HG03060 (cell line): ENCODE data around the gene DDIT3.
A peak's percentile ranks its signal among the peaks of the same experiment; 100 is the strongest.

Experiments used
- ATAC-seq: cut with Tn5 transposase; IDR thresholded peaks from one replicate; pipeline ENCODE4 v1.9.1; 2021; ENCODE audit warnings: low read depth, moderate number of reproducible peaks; ENCODE audit not compliant: unreplicated experiment

Gene DDIT3

DNA sequence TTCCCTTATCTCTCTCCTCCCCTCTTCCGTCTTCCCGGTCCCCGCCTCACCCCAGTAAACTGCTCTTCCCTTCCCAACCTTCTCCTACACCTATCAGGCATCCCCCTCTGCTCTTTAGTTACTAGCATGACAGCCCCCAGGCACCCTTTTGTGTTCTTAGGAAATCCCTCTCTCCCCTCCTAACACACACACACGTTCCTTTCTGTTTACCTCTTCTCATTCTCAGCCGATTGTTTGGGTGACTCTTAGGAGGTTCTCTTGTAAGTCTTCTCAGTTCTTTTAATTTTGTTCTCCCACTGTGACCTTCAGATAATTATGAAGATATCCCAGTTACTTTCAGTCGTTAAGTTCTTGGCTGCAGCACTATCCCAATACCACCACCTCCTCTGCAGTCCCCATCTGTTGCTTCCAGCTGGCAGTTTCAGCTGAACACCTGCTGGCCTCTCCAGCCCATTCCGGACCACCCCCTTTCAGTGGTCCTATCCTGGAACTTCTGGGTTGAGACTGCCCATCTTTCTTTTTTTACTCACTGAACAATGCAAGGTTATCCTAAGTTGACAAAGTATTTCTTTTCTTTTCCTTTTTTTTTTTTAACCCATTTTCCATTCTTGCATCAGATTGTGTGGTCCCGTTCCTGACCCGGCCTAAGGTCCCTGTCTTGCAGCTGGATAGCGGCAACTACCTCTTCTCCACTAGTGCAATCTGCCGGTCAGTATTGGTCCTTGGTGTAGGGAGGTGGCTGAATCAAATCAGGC is 31.7 kb downstream of the DDIT3 start:
- ATAC-seq = no peak

DNA sequence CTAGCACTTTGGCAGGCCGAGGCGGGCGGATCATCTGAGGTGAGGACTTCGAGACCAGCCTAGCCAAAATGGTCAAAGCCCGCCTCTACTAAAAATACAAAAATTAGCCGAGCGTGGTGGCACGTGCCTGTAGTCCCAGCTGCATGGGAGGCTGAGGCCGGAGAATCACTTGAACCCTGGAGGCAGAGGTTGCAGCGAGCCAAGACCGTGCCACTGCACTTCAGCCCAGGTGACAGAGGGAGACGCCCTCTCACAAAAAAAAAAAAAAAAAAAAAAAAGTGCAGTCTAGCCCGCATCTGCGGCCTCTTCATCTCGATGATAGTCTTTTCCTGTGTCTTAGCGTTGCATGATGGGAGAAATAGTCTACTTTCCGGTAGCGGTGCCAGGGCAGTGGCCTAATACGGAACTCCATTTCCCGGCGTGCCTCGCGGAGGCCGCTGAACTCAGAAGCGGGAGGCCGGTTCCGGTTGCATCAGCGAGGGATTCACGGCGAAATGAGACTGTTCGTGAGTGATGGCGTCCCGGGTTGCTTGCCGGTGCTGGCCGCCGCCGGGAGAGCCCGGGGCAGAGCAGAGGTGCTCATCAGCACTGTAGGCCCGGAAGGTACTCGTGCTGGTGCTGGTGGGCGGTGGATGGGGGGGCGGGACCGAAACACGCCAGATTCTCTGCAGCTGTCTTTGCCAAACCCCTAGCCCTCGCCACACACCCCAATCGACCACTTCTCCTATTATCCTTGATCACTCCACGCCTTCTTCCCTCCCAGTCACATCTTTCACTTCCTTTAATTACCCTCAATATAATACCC is 32.5 kb downstream of the DDIT3 start, which contains the start of gene MARS1:
Gene MARS1, plus strand, starts transcription at position 472 of the 805 bp plus-strand sequence. Its CDS starts 23 bp downstream, at position 495.
- ATAC-seq = peak; percentile 97

DNA sequence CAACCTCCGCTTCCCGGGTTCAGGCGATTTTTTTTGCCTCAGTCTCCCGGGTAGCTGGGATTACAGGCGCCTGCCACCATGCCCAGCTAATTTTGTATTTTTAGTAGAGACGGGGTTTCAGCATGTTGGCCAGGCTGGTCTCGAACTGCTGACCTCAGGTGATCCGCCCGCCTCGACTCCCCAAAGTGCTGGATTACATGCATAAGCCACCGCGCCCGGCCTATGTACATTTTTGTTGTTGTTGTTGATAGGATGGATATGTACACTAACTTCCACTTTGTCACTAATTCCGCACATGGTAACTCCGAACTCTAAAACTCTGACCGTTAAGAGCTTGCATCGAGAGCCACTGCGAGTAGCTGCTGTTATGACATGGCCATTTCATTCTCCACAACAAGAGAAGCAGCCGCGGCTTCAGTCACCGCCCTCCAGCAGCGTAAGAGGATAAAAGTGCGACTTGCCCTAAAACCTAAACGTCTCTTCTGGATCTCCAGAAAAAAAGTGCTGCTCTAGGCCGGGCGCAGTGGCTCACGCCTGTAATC is 33.2 kb downstream of the DDIT3 start:
- ATAC-seq = no peak

DNA sequence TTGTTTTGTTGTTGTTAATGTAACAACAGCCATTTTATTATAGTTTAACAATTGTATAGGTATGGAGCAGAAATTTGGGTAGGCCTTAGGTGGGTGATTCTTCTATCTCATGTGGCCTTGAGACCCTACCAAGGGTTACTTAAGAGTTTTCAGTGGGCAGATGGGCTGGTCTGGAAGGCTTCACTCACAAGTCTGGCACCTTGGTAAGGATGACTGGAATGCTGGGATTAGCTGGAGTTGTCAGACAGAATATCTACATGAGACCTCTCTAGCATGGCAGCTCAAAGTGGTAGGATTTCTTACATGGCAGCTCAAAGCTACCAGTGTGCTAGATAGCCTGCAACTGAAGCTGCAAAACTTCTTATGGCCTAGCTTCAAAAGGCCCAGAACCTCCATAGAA is 34.6 kb downstream of the DDIT3 start:
- ATAC-seq = no peak

DNA sequence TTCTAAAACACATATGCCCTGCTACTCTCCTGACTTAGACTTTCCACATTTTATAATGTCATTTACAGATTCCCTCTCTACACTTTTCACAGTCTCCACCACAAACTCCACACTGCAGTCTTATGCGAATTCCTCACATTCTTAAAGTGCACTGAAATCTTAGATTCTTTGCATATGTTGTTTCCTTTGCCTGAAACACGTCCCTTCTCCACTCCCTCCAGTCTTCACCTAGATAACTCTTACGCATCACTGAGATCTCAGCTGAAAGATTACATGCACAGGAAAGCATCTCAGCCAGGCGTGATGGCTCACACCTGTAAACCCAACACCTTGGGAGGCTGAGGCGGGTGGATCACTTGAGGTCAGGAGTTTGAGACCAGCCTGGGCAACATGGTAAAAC is 36.8 kb downstream of the DDIT3 start:
- ATAC-seq = no peak

DNA sequence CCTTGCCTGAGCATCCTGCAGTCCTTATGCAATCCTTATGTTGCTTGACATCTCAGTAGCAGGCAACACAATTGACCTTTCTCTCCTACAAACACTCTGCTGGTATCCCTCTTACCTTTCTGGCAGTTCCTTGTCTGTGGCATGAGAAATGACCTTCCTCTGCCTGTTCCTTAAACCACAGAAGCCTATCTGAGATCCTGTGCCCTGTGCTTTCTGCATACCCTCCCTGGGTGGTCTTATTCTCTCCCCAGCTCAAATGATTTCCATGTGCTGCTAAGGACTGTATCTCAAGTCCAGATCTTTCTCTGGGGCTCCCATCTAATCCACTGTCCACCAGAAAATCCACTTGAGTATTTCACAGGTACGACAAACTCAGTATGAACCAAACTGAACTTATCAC is 38.6 kb downstream of the DDIT3 start:
- no peak for ATAC-seq

DNA sequence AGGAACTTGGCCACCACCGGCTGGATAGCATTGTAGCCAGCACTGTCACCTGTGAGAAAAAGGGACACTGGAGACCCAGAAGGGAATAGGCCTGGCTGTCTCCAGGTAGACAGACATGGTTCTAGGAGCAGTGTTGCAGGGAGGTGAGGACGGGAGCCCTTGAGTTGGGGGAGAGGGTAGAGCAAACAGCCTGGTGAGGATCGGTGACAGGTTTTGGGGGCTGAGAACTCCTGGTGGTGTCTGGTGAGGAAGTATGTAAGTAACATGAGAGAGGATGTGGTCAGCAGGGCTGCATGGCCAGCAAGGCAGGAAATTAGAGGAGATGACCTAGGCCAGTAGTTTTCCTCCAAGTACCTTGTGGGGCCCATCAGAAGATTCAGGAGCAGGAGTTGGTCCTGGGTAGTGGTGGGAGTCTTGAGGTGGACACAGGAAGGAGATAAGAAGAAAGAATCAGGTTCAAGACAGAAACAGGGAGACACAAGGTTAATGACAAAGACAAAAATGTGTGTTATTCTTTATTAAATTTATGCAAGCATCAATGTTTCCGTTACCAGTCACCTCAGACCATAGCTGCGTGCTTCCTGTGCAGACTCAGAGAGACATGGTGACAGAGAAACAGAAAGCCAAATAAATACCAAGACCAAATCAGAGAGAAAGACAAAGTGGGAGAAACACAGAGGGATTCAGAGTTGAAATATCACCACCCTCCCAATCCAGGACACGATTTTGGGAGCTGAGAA is 40.8 kb downstream of the DDIT3 start, which contains the start of gene ARHGAP9:
Gene ARHGAP9, minus strand, starts transcription at position 491 of the 740 bp plus-strand sequence. Its CDS starts 460 bp downstream, at position 31.
- no peak for ATAC-seq

DNA sequence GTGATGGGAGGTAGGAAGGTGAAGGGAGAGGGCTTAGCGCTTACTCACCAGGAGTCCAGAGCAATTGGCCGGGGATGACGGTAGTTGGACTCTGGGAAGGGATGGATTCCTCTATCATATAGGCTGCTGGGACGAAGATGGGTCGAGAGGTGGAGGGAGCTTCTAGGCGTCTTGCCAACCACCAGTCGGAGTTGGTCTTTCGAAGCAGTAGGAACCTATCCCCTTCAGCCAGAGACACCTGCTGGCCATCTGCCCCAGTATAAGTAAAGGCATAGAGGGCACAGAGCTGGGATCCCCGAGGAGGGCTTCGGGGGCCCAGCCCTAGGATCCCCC is 41.3 kb downstream of the DDIT3 start:
- ATAC-seq = no peak

DNA sequence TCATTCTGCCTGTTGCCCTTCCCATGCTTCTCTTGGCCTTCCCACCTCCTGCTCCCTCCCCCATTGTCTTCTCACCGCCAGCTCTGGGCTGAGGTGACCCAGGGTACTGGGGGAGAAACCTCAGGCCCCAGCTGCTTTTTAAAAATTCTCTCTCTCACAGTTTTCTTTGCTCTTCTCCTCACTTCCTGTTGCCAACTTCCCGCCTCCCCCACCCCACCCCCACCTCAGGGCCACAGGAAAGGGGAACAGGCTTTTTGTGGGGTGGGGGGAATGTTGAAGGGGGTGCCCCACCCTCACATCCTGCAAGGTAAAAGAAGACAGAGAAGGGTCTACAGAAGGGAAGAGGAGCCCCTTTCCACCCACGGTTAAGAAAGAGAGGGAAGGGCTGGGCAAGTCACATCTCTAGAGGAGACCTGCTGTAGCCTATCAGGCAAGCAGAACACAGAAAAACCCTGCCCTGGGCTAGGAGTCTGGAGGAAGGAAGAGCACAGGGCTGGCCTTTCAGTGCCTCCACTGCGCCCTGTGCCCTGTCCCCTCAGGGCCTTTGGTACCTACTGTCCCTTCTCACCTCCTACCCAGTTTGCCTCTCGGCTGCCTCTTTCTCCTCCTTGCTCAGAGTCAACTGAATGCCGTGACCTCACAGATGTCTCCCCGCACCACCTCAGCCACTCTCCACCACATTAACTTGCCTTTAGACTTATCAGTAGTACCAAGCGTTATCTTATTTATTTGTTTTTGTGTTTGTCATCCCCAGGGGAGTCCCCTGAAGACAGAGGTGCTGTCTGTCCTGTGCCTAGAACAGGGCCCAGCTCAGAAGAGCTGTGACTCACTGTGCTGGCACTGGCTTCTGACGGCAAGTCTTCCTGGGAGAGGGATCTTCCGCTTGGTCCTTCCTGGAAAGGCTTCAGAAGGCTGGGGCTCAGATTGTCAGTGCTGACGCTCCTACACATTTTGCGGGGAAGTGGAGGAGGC is 42.3 kb downstream of the DDIT3 start:
- no peak for ATAC-seq

DNA sequence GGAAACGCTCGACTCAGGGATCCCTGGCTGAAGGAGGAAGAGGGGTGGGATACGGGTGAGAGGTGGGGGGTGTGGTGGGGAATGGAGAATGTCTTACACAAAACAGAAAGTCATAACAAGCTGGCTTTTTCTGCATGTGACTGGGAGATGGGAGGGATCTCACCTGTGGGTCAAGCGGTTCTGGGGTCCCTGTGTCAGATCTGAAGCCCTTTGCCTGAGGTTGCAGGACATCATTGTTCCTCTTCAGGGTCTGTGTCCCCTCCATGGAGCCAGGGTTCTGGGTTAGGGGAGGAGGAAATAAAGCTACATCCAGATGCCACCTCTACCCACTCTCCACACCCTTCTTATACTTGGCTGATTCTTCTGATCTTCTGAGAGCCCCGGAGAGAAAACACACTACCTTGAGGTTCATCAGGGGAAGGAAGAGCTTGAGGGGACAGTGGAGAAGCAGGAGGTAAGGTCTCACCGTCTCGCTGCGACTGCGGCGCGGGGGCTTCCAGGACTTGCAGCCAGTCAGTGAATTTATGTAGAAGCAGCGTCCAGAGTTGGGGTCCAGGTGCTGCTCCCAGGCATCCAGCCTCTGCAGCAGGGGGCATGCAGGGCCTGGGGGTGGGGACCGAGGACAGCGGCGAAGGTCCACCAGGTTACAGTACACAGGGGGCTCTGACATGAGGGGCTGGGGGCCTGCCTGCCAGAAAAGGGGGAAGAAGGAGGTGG is 43.2 kb downstream of the DDIT3 start:
- ATAC-seq = no peak

DNA sequence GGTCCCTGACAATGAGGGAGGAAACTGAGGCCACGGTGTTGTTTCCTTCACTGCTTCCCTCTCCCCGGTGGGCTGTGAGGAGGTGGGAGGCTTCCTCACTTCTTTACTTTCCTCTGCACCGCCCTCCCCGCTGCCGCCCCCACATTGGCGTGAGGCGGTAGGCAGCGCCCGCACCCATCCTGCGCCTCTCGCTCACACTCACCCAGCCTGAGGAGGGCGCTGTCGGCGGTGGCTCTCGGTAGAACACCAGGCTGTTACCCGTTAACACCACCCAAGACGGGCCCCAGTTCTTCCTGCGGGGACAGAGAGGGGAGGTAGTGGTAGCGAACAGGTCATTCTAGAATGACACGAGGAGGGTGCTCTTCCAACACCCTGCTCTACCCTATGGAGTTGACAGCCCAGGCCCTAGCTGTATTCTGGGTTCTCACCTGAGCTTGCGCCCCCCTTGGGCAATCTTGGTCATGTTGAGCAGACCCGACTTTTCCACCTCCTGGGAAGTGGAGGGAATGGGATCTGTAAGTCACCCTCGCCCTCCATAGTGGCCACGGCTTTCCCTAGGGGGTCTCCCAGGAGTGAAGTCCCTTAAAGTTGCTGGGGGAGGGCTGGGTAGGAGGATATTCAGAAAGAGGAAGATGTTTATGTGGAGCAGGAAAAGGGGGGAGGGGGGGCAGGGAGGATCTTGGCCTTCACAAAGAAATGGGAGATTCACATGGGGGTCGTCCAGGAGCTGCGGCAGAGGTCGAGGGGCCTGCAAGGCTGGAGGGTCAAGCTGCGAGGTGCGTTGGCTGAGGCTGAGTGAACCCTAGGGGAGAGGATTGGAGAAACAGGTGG is 43.9 kb downstream of the DDIT3 start:
- no peak for ATAC-seq

DNA sequence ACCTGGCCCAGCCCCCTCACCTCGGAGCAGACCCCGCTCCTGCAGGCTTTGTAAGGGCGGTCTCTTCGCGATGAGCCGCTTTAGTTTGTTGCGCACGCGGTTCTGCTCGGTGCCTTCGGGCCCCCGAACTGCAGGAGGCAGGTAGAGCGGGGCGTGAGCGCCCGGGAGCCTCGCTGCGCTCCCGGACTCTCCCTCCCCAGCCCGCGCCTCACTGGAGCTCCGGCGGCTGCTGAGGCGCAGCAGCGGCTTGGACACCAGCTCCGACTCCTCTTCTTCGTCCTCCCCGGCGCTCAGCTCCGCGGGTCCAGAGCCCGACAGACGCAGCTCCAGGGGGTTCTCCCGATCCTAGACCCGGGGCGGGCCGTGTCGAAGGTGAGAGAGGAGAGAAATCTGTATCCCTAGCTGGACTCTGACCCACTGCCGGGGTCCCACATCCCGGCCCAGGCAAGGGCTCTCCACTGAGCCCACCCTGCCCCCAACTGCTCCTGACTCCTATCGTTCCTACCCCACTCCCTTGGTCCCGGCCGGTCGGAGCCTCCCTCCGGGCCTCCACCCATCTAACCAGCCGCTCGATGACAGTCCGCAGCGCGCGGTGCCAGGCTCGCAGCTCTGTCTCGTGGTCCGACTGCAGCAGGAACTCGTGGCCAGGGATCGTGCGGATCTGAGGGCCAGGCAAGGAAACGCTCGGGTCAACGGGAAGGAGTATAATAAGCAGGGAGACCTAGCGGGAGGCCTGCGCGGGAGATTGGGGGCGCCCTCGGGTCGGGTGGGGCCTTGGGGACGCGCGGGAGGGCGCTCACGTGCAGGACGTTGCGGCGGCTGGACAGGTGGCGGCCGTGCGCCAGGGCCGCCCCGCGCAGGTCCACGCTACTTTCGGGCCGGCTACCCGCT is 44.8 kb downstream of the DDIT3 start:
- ATAC-seq = no peak

DNA sequence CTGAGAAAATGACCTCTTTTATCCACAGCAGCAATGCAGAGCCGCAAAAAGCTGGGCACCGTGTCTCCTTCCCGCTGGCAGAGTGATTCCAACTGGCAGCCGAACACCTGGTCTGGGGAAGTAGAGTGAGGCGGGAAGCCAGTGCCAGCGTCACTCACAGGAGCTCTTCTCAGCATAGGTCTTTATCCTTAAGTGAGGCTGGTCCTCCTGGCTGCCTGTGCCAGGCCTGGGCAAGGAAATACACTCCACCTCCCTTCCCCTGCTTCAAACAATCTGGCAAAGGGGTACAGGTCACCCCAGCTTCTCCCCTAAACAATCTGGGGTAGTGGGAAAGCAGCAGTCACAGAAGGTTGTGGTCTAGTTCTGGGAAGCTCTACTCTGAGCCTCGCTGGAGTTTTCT is 45.5 kb downstream of the DDIT3 start:
- ATAC-seq = no peak

DNA sequence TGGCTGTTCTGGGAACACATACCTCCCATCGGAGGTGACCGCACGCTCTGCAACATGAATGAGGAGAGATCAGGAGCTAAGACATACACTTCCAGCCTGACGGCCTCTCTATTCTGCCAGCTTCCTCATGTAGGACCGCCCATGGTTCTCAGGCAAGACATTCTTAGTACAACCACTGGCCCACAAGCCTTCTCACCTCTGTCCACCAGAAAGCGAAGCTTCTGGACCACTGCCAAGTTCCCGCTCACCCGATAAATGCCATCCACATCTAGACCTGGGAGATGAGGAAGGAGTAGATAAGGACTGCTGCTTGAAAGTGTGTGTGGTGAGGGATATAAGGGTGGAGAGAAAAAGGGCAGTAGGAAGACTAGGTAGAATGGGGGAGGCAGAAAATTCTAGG is 45.9 kb downstream of the DDIT3 start:
- ATAC-seq = no peak

DNA sequence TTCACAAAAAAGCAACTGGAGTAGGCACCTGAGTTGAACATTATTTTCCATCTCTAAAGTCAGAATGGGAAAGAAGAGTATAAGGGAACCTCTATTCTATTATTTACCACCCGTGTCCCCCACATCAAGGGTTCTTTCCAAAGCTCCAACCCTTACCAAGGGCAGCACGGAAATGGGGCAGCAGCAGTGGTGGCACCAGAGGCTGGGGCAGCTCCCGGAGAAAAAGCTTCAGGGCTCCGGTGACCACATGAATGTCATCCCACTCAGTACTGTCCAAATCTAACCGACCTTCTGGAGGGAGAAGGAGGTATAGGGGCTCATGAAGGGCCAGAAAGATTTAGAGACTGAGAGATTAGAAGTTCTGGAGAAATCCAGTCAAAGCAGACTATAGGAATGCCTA is 46.4 kb downstream of the DDIT3 start:
- ATAC-seq = no peak

DNA sequence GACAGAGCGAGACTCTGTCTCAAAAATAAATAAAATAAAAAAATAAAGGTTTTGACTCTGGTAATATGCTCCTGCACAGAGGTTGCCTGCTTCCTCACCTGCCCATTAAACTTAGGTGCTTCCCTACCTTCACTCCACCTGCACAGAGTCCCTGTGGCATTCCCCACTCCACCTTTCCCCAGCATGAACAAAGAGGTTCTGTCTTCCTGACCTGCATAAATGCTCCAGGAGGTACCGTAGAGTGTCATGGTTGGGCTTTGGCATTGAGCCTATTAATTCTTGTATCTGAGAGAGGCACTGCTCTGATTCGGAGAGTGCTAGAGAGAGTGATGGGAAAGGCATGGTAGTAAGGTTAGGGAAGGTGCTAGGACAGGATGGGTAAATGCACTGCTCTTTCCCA is 46.9 kb downstream of the DDIT3 start:
- ATAC-seq = no peak

DNA sequence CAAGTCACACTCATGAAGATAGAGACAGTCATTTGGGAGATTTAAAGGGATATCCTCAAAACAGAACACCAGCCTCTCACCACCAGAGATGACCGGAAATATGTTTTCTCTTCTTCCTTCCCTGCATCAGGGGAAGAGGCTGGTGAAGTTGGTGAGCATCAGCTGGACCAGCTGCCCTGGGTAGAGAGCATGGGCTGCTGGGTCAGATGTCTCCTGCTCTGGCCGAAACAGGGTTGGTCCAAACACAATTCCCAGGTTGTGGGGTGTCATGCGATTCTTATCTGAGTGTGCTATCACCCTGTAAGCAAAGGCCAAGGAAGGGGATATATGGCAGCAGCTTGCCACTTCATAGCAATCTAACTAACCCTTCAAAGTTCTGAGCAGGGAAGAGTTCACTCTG is 47.9 kb downstream of the DDIT3 start:
- no peak for ATAC-seq
